Testis (tissue), 2 donors: ENCODE measurements around the gene BCAS3.

ENCODE experiments used
- CTCF ChIP-seq, 3 experiments: fragments of 450-650 bp in 2 of 3; fragments of 200-600 bp in 1 of 3; sonication (generic) in 1 of 3; IDR thresholded peaks; one replicate each; pipeline ENCODE4 v1.5.1; 2016 to 2019; ENCODE audit warnings: antibody characterized with exemption in 3 of 3, mild to moderate bottlenecking in 2 of 3, moderate library complexity in 1 of 3
- POLR2A ChIP-seq: fragments of 450-650 bp; IDR thresholded peaks from one replicate; pipeline ENCODE4 v1.6.1; 2017; ENCODE audit warnings: antibody characterized with exemption, mild to moderate bottlenecking, moderate library complexity

DNA sequence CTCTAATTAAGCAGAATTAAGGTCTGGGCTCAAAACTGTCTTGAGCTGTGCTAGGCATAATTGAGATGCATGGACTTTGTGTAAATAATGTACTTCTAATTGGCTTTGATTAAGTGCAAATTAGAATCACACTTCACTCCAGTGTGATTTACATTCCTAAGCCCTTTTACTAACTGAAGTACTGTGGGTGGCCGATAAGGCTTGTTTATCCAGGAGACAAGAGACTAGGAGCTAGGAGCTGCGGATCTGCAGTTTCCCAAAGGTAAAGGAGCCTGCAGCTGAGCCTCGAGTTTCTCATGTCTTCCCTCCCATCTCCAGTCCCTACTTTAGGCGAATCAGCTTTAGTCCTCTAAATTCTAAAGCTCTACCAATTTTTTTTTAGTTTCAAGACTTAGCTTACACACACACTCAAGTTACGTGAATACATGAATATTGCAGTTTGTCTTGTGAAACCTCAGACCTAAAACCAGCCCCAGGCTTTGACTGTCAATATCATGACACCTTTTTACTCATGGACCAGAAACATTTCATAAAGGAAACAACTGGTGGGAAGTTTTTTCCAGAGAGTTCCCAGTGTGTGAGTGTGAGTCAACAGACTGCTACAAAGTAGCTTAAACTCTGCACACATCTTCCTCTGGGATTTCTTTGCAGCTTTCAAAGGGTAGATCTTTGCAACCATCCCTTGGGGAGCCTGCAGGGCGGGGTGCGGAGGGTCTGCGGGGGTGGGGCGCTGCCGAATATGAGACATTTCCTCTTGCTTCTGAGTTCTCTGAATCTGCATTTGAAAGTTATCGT lies 608.1 kb downstream of the BCAS3 start:
- TF ChIP-seq CTCF (IDR thresholded peaks at IDR 0.05) (no peak), POLR2A (no peak)
